HG02798 (cell line): Measurements from ENCODE around the gene SOX9.
"Not testable (repeated sequence)": the region's sequence is repeated elsewhere in the genome, so short reads cannot be mapped to it uniquely, and the experiment has no call there.

Experiments used
- ATAC-seq: cut with Tn5 transposase; IDR thresholded peaks from one replicate; pipeline ENCODE4 v1.9.1; 2021; ENCODE audit warnings: mild to moderate bottlenecking; ENCODE audit not compliant: unreplicated experiment, poor library complexity

The SOX9 gene

GRCh38 chr17:72123530-72124437, 3.0 kb downstream of the SOX9 start:
- ATAC-seq = no peak

GRCh38 chr17:72124438-72124775, 3.6 kb downstream of the SOX9 start:
- ATAC-seq = no peak

- no peak for ATAC-seq
Observed at GRCh38 chr17:72125226-72125651, 4.4 kb downstream of the SOX9 start.

- no peak for ATAC-seq
Observed at GRCh38 chr17:72125742-72126141, 4.9 kb downstream of the SOX9 start.

GRCh38 chr17:72126575-72127486, 6.0 kb downstream of the SOX9 start:
- ATAC-seq = no peak

GRCh38 chr17:72128039-72128438, 7.2 kb downstream of the SOX9 start:
- ATAC-seq = no peak

GRCh38 chr17:72134608-72135394, 14.0 kb downstream of the SOX9 start:
- ATAC-seq = no peak

GRCh38 chr17:72135546-72136325, 14.9 kb downstream of the SOX9 start:
- ATAC-seq = no peak

- ATAC-seq = no peak
Observed at GRCh38 chr17:72136692-72137091, 15.9 kb downstream of the SOX9 start.

GRCh38 chr17:72137161-72137560, 16.3 kb downstream of the SOX9 start:
- ATAC-seq = no peak

- ATAC-seq = no peak
Observed at GRCh38 chr17:72139212-72139611, 18.4 kb downstream of the SOX9 start.

- no peak for ATAC-seq
Observed at GRCh38 chr17:72141336-72141735, 20.5 kb downstream of the SOX9 start.

GRCh38 chr17:72142097-72142496, 21.3 kb downstream of the SOX9 start:
- ATAC-seq = not testable (repeated sequence)

GRCh38 chr17:72142614-72143013, 21.8 kb downstream of the SOX9 start:
- no peak for ATAC-seq

- ATAC-seq = no peak
Observed at GRCh38 chr17:72143245-72143644, 22.4 kb downstream of the SOX9 start.

GRCh38 chr17:72144101-72144500, 23.3 kb downstream of the SOX9 start:
- no peak for ATAC-seq

GRCh38 chr17:72145562-72145961, 24.7 kb downstream of the SOX9 start:
- no peak for ATAC-seq

- no peak for ATAC-seq
Observed at GRCh38 chr17:72145962-72146361, 25.1 kb downstream of the SOX9 start.

GRCh38 chr17:72146371-72146770, 25.6 kb downstream of the SOX9 start:
- no peak for ATAC-seq
